Tibial nerve (tissue), 3 donors: ENCODE results near the gene DCUN1D5.

Source experiments
- CTCF ChIP-seq, 5 experiments: fragments of 200-600 bp in 3 of 5; fragments of 450-650 bp in 2 of 5; sonication (generic) in 3 of 5; IDR thresholded peaks; one replicate each; pipeline ENCODE4 v1.5.1; 2016 to 2019; ENCODE audit warnings: antibody characterized with exemption in 5 of 5, mild to moderate bottlenecking in 3 of 5, moderate library complexity in 2 of 5
- POLR2A ChIP-seq, 2 donors: fragments of 450-650 bp; IDR thresholded peaks; one replicate each; pipeline ENCODE4 v1.6.1; 2017; ENCODE audit warnings: antibody characterized with exemption in 2 of 2, mild to moderate bottlenecking in 2 of 2, moderate library complexity in 2 of 2

GRCh38 chr11:103108933-103109817 is 17.2 kb upstream of the DCUN1D5 start, which contains the start of gene DYNC2H1:
- TF ChIP-seq CTCF (IDR thresholded peaks at IDR 0.05) (peak; percentile 41 to 57 (median 53)), POLR2A (IDR thresholded peaks at IDR 0.05) (no peak)
